Stomach (tissue), 4 donors: ENCODE data around the gene CAPZA1.

Experiments used
- CTCF ChIP-seq, 7 experiments: fragments of 450-650 bp in 4 of 7; fragments of 200-600 bp in 3 of 7; sonication (generic) in 3 of 7; IDR thresholded peaks; one replicate each; pipeline ENCODE4 v1.5.1; 2016 to 2019; ENCODE audit warnings: antibody characterized with exemption in 7 of 7, control low read depth in 2 of 7, mild to moderate bottlenecking in 1 of 7
- POLR2A ChIP-seq, 4 donors: fragments of 450-650 bp; IDR thresholded peaks; one replicate each; pipeline ENCODE4 v1.6.1; 2016; ENCODE audit warnings: antibody characterized with exemption in 4 of 4, control low read depth in 2 of 4, mild to moderate bottlenecking in 1 of 4, moderate library complexity in 1 of 4

GRCh38 chr1:112594208-112594876 is 25.3 kb upstream of the CAPZA1 start:
- TF ChIP-seq CTCF (IDR thresholded peaks at IDR 0.05): no peak
- no peak for TF ChIP-seq POLR2A (IDR thresholded peaks at IDR 0.05)
